GM21367 (cell line): ENCODE measurements around the gene MOB4.
A peak's percentile ranks its signal among the peaks of the same experiment; 100 is the strongest.
"Not testable (repeated sequence)": the region's sequence is repeated elsewhere in the genome, so short reads cannot be mapped to it uniquely, and the experiment has no call there.

Experiments used
- ATAC-seq: cut with Tn5 transposase; IDR thresholded peaks from one replicate; pipeline ENCODE4 v1.9.1; 2021; ENCODE audit not compliant: unreplicated experiment

The MOB4 gene

DNA sequence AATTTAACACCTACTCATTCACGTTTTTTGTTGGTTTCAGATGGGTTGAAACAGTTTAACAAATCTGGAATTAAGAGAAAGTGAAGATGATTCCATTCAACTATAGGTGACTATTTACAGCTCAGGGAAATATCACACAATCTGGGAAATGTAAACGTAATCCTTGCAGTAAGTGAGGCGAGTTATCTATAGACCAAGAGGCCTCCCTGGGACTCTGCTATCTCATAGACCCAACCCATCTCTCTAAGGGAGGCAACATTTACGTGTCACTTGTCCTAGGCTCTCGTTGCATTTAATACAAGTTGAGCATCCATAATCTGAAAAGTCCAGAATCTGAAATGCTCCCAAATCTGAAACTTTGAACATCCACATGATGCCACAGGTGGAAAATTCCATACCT, 2.0 kb upstream of the MOB4 start:
- no peak for ATAC-seq

- no peak for ATAC-seq
Observed at GRCh38 chr2:197514754-197515153, 1.1 kb upstream of the MOB4 start.

DNA sequence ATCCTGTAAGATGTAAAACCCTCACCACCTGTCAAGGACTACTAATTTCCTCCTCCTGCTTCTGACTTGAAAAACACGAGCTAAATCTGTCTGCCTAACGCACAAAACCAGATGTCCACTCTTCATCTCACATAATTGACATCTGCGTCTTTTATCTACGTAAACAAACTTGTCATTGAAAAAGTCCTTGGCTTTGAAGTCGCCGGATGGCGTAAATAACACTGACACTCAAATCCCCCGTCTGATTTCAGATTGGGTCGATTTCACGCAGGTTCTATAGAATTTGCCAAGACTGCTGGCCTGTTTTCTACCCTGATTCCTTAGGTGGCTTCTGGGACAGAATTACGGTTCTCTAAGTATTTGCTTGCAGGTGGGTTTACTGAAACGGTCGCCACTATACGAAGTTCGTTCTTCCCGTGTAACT, 539 bp upstream of the MOB4 start:
- no peak for ATAC-seq

- peak; percentile 6 for ATAC-seq
Observed at GRCh38 chr2:197516393-197516761, 511 bp downstream of the MOB4 start.

DNA sequence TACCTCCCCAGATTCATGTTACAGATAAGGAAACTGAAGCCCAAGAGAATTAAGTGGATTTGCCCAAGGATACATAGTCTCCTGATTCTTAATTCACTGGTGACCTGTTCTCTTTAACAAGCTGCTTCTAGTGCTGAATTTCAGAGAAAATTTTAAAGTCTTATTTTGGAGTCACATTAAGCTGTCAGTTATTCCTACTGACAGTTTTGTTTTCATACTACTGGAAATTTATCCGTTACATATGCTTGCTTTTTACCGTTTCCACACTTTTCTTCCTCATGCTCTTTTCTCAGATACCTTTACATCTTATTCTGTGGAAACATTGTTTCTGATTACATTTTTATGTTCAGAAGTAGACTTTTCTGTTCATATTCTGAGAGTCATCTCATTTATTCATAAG, 1.3 kb downstream of the MOB4 start:
- no peak for ATAC-seq

GRCh38 chr2:197538412-197538811, 22.5 kb downstream of the MOB4 start:
- no peak for ATAC-seq

DNA sequence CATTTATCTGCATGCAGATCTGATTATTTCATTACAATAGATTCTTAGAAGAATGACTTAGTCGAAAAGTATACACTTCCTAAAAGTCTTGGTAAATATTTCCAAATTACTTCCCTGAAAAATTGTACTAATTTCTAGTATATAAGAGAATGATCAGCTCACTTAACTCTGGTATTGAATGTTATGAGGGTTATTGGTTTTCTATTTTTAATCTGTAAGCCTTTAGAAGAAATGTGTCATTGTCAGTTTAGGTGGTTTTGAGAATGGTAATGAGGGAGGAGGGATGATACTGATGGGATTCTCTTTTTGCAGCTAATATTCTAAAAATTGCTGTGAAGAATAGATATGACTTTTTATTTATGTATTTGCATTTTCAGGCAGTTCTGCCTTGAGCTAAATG, 23.9 kb downstream of the MOB4 start:
- ATAC-seq, result no peak

GRCh38 chr2:197543206-197543605, 27.3 kb downstream of the MOB4 start:
- ATAC-seq, result no peak

GRCh38 chr2:197547163-197547900, 31.5 kb downstream of the MOB4 start:
- no peak for ATAC-seq

- ATAC-seq, result no peak
Observed at GRCh38 chr2:197548582-197548981, 32.7 kb downstream of the MOB4 start.

DNA sequence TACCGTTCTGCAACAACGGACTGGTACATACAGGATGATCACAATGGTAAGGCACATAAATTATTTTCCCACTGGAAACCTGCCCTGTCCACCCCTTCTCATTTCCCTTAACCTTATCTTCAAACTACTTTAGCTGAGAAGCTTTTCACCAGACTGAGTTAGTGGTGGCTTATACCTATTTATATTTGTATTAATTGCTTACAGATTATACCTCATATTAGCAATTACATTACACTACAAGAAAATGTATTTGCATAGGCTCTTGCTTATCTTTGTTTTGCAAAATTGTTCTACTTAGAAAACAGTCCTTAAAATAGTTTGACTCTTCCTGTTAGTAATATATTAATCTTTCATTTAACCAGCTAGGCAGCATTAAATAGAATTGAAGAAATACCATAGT, 35.4 kb downstream of the MOB4 start:
- ATAC-seq, result not testable (repeated sequence)

- no peak for ATAC-seq
Observed at GRCh38 chr2:197555467-197555866, 39.6 kb downstream of the MOB4 start.

DNA sequence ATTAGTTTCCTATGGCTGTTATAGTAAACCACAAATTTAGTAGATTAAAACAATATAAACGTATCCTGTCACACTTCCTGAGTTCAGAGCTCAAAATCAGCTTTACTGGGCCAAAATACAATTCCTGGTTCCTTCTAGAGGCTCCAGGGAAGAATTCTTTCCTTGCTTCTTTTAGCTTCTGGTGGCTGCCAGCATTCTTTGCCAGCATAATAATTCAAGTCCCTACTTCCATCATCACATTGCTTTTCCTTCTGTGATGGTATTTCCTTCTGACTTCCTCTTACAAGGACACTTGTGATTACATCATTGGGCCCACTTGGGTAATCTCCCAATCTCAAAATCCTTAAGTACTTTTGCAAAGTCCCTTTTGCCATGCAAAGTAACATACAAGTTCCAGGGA, 40.6 kb downstream of the MOB4 start:
- no peak for ATAC-seq

GRCh38 chr2:197558393-197558792, 42.5 kb downstream of the MOB4 start:
- ATAC-seq, result no peak

GRCh38 chr2:197559681-197560080, 43.8 kb downstream of the MOB4 start:
- no peak for ATAC-seq

DNA sequence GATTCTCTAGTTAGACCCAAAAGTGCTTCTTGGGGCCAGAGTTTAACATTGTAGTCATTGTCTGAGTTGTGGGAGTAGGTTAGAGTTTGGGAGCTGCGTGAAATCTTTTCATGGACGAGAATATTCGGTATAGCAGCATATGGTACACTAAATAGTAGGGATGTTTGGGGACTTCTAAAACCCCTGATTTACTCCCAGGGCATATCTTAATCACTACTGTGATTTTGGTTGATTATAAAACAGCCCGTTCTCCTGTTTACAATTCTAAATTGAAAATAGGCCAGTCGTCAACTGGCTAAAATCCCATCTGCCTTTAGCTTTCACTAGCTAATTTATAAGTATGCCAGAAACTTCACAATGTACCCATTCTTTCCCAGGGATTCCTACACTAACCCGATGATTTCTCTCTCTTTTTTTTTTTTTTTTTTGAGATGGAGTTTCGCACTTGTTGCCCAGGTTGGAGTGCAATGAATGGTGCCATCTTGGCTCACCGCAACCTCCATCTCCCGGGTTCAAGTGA, 44.3 kb downstream of the MOB4 start:
- ATAC-seq, result no peak

GRCh38 chr2:197571627-197572271, 55.9 kb downstream of the MOB4 start:
- ATAC-seq, result no peak

GRCh38 chr2:197573608-197574007, 57.7 kb downstream of the MOB4 start:
- ATAC-seq, result no peak

DNA sequence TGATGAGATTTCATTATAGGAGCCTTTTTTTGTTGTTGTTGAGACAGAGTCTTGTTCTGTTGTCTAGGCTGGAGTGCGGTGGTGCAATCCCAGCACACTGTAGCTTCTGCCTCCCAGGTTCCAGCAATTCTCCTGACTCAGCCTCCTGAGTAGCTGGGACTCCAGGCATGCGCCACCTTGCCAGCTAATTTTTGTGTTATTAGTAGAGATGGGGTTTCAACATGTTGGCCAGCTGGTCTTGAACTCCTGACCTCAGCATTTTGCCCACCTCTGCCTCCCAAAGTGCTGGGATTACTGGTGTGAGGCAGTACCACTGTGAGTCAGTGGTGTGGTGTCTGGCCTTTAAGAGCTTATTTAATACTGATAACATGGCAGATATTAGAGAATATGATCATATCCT, 60.1 kb downstream of the MOB4 start:
- ATAC-seq, result no peak

GRCh38 chr2:197576631-197577030, 60.8 kb downstream of the MOB4 start:
- no peak for ATAC-seq

DNA sequence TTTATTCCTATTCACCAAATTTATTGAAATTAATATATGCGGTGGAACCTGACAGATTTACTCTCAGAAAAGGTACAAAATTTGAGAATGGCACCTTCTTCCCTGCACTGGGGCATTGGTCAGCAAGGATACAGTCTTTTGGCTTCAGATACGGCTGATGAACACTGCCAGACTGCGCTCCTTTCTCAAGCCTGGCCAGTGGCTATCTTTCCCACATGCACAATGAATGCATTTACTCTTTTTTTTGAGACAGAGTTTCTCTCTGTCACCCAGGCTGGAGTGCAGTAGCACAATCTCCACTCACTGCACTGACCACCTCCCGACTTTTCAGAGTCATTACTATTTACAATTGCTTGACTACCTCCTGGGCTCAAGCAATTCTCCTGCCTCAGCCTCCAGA, 61.6 kb downstream of the MOB4 start:
- ATAC-seq, result no peak

DNA sequence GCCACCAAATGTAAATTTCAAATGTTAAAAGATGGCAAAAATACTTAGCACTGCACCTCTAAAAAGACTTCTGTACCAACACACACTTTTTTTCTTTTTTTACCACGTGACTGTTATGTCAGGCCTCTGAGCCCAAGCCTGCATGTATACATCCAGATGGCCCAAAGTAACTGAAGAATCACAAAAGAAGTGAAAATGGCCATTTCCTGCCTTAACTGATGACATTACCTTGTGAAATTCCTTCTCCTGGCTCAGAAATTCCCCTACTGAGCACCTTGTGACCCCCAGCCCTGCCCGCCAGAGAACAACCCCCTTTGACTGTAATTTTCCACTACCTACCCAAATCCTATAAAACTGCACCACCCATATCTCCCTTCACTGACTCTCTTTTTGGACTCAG, 62.4 kb downstream of the MOB4 start:
- ATAC-seq, result not testable (repeated sequence)

GRCh38 chr2:197580166-197580565, 64.3 kb downstream of the MOB4 start:
- ATAC-seq, result not testable (repeated sequence)
